Left ventricle myocardium inferior (tissue), 1 donor: ENCODE results near the gene ENTPD2. TPM values are rescaled to one million over a fixed set of nuclear protein-coding genes. Genes with fewer than 3 reads are reported as not detected.
A peak's percentile ranks its signal among the peaks of the same experiment; 100 is the strongest.
"Not testable (repeated sequence)": the region's sequence is repeated elsewhere in the genome, so short reads cannot be mapped to it uniquely, and the experiment has no call there.

ENCODE experiments used
- DNase-seq: peaks from one replicate; pipeline ENCODE4 v3.0.0-alpha.2; 2020
- H3K27ac ChIP-seq: fragments of 200-600 bp; replicated peaks from 2 replicates; pipeline ENCODE4 v1.8.0; 2021
- H3K27me3 ChIP-seq: fragments of 200-600 bp; 2 replicates; pipeline ENCODE4 v1.8.0; 2021; ENCODE audit warnings: low read depth
- H3K36me3 ChIP-seq: fragments of 200-600 bp; 2 replicates; pipeline ENCODE4 v1.8.0; 2021
- H3K4me1 ChIP-seq: fragments of 200-600 bp; 2 replicates; pipeline ENCODE4 v1.8.0; 2021
- H3K4me3 ChIP-seq: fragments of 200-600 bp; 2 replicates; pipeline ENCODE4 v1.8.0; 2021; ENCODE audit warnings: mild to moderate bottlenecking, moderate library complexity
- H3K9me3 ChIP-seq: fragments of 200-600 bp; replicated peaks from 2 replicates; pipeline ENCODE4 v1.8.0; 2021
- CTCF ChIP-seq: fragments of 200-600 bp; IDR thresholded peaks from 2 replicates; pipeline ENCODE4 v1.8.0; 2021; ENCODE audit warnings: antibody characterized with exemption, mild to moderate bottlenecking, borderline replicate concordance
- intact Hi-C: fragments of 100-400 bp; cut with micrococcal nuclease; formaldehyde crosslinking; loops from one replicate; pipeline ENCODE4 v1.11.0; 2022
- total RNA-seq: library from RNA; stranded (reverse); fragmentation: NEBNext Ultra II Directional; extraction: Animal tissue kit (Norgen Biotek cat#: 25700); gene quantifications from one replicate; pipeline ENCODE4 v1.2.1, GENCODE V29; 2021
- donor health status: DM: no; HTN: yes; CAD: no; lungs with severe emphysema.

ENTPD2 gene
- total RNA-seq, 1 donor from 2014 or later = 1.5 TPM

DNA sequence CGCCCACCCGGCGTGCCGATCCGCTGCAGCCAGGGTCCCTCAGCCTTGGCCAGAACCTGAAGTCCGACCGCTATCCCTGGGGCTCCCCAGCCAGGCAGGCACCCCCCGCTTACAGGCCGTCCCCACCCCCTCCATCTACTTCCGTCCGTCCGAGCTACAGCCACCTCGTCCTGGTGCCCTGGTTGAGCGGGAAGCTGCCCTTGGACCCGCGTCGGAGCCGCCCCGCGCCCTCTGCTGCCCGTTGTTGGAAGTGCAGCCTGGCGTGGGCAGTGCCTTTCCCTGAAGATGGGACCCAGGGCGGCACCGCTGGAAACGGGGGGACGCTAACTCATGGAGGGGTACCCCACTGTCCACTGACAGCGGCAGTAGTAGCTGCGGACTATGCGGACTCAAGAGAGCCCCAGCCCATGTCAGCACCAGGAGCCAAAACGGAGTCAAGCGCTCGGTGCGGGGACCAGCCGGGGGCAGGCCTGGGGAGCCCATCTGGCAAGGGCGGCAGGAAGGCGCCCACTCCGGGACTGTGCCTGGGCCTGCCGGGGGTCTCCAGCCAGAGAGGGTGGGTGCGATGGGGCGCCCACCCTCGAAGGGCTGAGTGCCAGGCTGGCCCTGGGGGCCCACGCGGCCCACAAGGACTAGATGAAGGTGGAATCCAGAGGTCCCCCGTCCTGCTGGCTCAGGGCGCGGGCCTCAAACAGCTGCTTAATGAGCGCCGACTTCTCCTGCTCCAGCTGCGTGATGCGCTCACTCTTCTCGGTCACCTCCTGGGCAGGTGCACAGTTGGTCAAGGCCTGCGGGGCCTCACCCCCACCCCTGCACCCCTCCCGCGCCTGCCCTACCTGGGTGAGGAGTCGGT, 10.4 kb upstream of the ENTPD2 start:
- intact Hi-C loops = no loop called here
- H3K4me1 ChIP-seq = peaks cover 9% of the 10 kb centered on the region
- peak; percentile 98 for TF ChIP-seq CTCF
- H3K9me3 ChIP-seq = no peaks in the 10 kb centered on the region
- peaks cover 7% of the 10 kb centered on the region for H3K27me3 ChIP-seq
- H3K27ac ChIP-seq = no peak overlapping the region
- DNase-seq = peak; percentile 77
- H3K4me3 ChIP-seq = no peak overlapping the region
- no peaks in the 10 kb centered on the region for H3K36me3 ChIP-seq

GRCh38 chr9:137063311-137064026, 9.6 kb upstream of the ENTPD2 start:
- no peak for DNase-seq
- Histone ChIP-seq H3K4me1 (peaks cover 9% of the 10 kb centered on the region), H3K27ac (no peak overlapping the region), H3K36me3 (no peaks in the 10 kb centered on the region), H3K4me3 (no peak overlapping the region), H3K27me3 (no peaks in the 10 kb centered on the region), H3K9me3 (no peaks in the 10 kb centered on the region)
- intact Hi-C loops = no loop called here
- no peak for TF ChIP-seq CTCF

- H3K27ac ChIP-seq, H3K36me3 ChIP-seq, H3K4me3 ChIP-seq, intact Hi-C loops, H3K4me1 ChIP-seq, DNase-seq, H3K27me3 ChIP-seq, H3K9me3 ChIP-seq: not testable (repeated sequence)
These were observed 8.9 kb upstream of the ENTPD2 start for GRCh38 chr9:137062798-137063197.

- Histone ChIP-seq H3K4me3 (no peak overlapping the region), H3K4me1 (peaks cover 12% of the 10 kb centered on the region), H3K27ac (no peak overlapping the region), H3K36me3 (no peaks in the 10 kb centered on the region), H3K27me3 (no peaks in the 10 kb centered on the region), H3K9me3 (no peaks in the 10 kb centered on the region)
- no peak for DNase-seq
- intact Hi-C loops = no loop called here
- no peak for TF ChIP-seq CTCF
These were observed 8.5 kb upstream of the ENTPD2 start for GRCh38 chr9:137062384-137062783.

DNA sequence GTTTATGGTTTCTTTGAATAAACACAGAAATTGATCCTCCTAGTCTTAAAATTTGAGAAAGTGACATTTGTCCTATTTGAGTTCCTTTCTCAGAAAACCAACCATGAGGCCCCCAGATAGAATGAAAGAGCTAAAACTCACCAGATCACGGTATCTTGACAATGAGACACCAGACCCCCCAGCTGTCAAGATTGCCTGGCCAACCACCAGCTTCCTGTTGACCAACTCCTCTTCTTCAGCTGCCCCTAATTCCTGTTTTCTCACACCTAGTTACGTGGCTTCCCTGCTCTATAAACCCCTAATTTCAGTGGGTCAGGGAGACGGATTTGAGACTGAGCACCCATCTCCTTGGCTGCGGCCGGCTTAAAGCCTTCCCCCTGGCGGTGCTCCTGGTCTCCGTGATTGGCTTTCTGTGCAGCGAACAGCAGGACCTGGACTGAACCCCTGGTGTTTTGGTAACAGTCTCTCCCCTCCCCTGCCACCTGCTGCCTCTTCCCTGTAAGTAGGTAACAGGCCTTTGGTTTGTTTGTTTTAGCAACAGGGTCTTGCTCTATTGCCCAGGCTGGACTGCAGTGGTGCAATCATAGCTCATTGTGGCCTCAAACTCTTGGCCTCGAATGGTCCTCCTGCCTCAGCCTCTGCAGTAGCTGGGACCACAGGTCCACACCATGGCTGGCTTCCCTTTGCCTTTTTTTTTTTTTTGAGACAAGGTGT, 4.8 kb upstream of the ENTPD2 start:
- H3K4me3 ChIP-seq = no peak overlapping the region
- H3K36me3 ChIP-seq = no peaks in the 10 kb centered on the region
- DNase-seq = no peak
- H3K27ac ChIP-seq = no peak overlapping the region
- no peak for TF ChIP-seq CTCF
- peaks cover 12% of the 10 kb centered on the region for H3K27me3 ChIP-seq
- H3K9me3 ChIP-seq = no peaks in the 10 kb centered on the region
- H3K4me1 ChIP-seq = peaks cover 41% of the 10 kb centered on the region
- intact Hi-C loops = no loop called here
